KG1 (cell line): ENCODE measurements around the gene NLRC4.
"Not testable (repeated sequence)": the region's sequence is repeated elsewhere in the genome, so short reads cannot be mapped to it uniquely, and the experiment has no call there.

Experiments used
- DNase-seq: peaks from one replicate; lab custom pipeline; 2025; lab: John Stamatoyannopoulos, UW

The NLRC4 gene, protein sequence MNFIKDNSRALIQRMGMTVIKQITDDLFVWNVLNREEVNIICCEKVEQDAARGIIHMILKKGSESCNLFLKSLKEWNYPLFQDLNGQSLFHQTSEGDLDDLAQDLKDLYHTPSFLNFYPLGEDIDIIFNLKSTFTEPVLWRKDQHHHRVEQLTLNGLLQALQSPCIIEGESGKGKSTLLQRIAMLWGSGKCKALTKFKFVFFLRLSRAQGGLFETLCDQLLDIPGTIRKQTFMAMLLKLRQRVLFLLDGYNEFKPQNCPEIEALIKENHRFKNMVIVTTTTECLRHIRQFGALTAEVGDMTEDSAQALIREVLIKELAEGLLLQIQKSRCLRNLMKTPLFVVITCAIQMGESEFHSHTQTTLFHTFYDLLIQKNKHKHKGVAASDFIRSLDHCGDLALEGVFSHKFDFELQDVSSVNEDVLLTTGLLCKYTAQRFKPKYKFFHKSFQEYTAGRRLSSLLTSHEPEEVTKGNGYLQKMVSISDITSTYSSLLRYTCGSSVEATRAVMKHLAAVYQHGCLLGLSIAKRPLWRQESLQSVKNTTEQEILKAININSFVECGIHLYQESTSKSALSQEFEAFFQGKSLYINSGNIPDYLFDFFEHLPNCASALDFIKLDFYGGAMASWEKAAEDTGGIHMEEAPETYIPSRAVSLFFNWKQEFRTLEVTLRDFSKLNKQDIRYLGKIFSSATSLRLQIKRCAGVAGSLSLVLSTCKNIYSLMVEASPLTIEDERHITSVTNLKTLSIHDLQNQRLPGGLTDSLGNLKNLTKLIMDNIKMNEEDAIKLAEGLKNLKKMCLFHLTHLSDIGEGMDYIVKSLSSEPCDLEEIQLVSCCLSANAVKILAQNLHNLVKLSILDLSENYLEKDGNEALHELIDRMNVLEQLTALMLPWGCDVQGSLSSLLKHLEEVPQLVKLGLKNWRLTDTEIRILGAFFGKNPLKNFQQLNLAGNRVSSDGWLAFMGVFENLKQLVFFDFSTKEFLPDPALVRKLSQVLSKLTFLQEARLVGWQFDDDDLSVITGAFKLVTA

DNA sequence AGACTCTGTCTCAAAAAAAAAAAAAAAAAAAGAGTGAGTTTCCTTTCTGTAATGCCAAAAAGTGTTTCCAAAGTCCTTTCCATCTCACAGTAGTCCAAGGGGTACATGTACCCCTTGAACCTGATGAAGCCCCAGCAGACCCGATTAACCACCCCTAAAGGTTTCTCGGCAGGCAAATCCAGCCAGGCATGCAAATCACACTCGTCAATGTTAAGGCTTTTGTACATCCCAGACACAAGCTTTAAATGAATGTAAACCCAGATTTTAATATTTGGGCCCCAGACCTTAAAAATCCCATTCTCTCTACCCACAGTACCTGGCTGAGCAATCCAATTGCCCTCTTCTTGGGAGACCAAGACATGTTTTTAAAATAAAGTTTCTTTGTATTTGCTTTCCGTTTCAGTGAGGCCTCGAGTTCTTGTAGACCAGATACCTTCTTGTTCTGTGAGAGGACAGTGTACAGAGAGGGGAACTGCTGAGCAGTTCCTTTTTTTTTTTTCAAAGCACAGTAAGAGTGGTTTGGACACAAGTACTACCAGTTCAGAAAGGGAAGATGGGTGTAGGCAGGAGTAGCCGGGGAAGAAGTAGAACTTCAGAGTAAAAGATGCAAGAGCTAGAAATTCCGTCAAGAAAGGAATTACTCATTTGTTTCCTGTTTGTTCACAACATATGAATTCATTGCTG is at the start of gene NLRC4:
Gene NLRC4, minus strand, starts transcription at position 465 of the 684 bp plus-strand sequence. CDS start 8,111 bp downstream, outside the sequence.
- DNase-seq = peak; percentile 44

DNA sequence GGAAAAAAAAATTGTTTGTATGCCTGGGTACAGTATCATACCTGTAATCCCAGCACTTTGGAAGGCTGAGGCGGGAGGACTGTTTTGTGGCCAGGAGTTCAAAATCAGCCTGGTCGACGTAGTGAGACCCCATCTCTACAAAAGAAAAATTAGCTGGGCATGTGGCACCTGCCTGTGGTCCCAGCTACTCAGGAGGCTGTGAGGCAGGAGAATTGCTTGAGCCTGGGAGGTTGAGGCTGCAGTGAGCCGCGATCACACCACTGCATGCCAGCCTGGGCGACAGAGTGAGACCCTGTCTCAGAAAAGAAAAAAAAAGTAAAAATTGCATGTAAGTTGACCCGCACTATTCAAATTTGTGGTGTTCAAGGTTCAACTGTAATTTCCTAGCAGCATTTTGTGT is 45.9 kb upstream of the NLRC4 start:
- no peak for DNase-seq

DNA sequence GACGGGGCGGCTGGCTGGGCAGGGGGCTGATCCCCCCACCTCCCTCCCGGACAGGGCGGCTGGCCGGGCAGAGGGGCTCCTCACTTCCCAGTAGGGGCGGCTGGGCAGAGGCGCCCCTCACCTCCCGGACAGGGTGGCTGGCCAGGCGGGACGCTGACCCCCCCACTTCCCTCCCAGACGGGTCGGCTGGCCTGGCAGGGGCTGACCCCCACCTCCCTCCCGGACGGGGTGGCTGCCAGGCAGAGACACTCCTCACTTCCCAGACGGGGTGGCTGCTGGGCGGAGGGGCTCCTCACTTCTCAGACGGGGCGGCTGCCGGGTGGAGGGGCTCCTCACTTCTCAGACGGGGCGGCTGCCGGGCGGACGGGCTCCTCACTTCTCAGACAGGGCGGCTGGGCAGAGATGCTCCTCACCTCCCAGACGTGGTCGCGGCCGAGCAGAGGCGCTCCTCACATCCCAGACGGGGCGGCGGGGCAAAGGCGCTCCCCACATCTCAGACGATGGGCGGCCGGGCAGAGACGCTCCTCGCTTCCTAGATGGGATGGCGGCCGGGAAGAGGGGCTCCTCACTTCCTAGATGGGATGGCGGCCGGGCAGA is 29.4 kb upstream of the NLRC4 start:
- DNase-seq = not testable (repeated sequence)

DNA sequence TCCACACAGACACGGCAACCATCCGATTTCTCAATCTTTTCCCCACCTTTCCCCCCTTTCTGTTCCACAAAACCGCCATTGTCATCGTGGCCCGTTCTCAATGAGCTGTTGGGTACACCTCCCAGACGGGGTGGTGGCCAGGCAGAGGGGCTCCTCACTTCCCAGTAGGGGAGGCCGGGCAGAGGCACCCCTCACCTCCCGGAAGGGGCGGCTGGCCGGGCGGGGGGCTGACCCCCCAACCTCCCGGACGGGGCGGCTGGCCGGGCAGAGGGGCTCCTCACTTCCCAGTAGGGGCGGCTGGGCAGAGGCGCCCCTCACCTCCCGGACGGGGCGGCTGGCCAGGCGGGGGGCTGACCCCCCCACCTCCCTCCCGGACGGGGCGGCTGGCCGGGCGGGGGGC is 28.8 kb upstream of the NLRC4 start:
- DNase-seq = not testable (repeated sequence)

DNA sequence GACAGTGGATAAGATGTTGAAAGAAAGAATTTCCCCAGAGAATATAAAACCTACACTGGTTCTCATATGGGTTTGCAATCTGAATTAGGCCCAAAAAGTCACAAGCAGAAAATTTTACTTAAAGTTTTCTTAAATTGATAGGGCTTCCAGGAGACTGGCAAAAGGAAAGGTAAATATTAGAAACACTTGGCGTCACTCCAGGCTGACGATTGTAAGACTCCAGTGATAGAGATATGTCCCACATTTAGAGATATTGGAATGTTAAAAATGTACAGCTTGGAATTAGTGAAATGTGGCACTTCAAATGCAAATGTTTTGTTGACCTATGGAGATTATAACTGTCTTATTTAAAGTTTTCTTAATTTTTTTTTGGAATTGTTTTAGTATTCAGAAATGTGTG is 27.1 kb upstream of the NLRC4 start:
- DNase-seq = no peak

DNA sequence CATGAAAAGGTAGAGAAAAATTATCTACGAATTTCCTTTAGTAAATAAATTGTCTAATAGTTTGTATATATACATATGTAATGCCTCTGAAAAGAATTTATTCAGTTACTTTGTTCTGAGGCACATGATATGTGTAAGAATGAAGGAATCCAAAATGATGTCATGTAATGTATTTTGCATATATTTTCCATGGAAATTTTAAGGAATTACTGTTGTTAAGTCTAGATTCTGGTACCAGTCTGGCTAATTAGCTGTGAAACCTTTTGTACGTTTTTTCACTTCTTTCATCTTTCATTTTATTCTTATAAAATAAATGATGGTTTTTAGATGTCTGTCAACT is 25.3 kb upstream of the NLRC4 start:
- no peak for DNase-seq

DNA sequence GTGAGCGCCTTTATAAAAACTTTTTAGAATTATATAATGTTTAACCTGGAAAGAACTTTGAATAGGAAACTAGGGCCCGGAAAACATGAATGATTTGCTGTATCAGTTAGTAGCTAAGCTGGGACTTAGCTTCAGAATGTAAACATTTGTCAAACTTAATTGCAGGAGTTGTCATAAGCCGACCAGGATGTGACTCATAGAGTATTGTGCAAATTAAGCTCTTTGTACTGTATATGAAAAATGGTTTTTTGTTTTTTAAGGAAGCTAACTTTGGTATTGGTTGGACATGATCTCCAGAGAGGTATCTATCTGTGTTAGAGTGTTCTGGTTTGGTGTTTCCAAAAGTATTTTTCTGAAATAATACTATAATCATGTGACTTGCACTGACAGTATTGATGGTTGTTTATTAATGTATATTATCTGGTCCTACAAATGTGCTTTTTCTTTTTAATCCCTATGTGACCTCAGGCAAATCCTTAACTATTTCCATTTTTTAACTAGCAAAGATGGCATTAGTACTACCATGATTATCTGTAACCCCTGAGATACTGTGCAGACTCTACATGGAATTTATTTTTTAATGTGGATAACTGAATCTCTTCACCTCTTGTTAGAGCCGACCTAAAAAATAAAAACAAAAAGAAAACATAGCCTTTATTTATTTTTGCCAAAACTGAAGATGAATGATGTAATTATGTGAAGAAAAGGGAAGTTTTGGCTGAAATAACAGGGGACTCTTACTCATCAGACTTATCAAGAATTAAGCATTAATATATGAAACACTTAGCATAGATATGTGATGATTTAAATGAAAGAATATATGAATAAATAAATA is 24.7 kb upstream of the NLRC4 start:
- DNase-seq = no peak

DNA sequence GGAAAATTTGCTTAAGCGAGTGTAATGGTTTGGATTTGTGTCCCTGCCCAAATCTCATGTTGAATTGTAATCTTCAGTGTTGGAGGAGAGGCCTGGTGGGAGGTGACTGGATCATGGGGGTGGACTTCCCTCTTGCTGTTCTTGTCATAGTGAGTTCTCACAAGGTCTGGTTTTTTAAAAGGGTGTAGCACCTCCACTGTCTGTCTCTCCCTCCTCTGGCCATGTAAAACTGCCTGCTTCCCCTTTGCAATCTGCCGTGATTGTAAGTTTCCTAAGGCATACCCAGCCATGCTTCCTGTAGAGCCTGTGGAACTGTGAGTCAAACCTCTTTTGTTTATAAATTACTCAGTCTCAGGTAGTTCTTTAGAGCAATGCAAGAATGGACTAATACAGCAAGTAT is 19.6 kb upstream of the NLRC4 start:
- DNase-seq = no peak

DNA sequence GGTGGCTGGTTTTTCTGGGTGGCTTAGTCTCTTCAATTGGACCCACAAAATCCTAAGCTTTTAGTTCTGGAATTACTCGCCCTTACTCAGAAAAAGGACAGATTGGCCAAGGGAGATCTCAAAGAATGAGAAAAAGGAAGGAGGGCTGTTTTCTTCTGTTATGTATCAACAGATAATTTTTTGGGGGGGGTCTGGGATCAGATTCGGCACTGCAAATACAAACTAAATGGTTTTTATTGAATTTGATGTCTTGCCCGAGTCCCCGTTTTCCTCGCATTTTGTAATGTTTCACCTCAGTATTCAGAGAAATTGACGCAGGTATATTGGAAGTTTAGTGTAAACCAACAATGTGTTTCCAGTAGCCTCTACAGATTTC is 13.8 kb upstream of the NLRC4 start:
- DNase-seq = no peak

DNA sequence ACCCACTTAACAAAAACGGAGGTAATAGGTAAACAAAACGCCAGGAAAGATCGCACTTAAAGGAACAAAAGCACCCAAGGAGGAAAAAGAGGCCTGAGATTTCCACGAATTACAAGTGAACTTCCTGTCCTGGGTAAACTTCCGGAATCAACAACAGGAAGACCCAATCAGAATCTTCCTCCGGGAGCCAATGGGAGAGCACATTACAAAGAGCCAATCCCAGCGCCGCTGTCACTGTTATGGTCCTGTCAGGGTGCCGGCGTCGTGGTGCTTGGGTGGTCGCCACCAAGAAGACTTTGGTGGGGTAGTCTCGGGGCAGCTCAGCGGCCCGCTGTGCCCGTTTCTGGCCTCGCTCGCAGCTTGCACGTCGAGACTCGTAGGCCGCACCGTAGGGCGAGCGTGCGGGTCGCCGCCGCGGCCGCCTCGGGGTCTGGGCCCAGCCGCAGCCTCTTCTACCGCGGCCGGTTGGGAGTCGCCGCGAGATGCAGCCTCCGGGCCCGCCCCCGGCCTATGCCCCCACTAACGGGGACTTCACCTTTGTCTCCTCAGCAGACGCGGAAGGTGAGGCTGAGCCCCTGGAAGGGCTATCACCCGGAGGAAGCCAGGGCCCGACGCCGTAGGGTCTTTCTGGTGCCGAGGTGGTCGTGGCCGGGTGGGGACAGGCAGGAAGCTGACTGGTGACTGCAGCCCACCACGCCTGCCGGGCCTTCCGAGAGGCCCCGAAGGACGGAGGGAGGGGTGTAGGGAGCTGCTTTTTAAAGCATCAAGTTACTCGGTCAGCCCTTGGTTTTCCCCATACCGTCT is 13.2 kb upstream of the NLRC4 start, which contains the start of gene YIPF4:
Gene YIPF4, plus strand, starts transcription at position 231 of the 804 bp plus-strand sequence. Its CDS starts 252 bp downstream, at position 483.
- DNase-seq = peak; percentile 82

DNA sequence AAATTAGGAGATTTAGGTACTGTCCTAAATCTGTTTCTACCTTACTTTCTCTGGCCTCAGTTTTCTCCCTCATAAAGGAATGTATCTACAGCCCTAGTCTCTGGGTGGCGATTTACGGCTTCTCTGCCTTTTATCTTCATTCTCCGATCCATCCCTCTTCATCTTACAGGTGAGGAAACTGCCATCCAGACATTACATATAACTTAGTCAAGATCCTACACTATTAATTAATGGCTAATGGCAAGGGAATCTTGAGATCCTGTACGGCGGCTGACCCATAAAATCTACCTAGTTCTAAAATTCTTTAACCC is 12.6 kb upstream of the NLRC4 start:
- DNase-seq = no peak

DNA sequence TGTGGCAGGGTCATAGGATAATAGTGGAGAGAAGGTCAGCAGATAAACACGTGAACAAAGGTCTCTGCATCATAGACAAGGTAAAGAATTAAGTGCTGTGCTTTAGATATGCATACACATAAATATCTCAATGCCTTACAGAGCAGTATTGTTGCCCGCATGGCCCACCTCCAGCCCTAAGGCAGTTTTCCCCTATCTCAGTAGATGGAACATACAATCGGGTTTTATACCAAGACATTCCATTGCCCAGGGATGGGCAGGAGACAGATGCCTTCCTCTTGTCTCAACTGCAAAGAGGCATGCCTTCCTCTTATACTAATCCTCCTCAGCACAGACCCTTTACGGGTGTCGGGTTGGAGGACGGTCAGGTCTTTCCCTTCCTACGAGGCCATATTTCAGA is 11.1 kb upstream of the NLRC4 start:
- not testable (repeated sequence) for DNase-seq

DNA sequence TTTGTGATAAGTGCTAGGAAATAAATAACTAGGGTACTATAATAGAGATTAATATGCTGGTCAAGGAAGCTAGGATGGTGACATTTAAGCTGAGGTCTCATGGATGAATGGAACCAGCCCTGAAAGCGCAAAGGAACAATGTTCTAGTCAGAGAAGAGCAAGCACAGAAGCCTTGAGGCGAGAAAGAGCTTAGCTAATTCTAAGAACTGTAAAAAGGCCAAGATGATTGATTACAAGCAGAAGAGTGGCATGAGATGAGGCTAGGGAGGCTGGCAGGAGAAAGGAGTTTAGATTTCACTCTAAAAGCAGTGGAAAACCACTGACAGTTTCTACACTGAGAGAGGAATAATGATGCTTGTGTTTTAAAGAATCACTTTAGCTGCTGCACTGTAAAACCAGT is 9.6 kb upstream of the NLRC4 start:
- DNase-seq = no peak

DNA sequence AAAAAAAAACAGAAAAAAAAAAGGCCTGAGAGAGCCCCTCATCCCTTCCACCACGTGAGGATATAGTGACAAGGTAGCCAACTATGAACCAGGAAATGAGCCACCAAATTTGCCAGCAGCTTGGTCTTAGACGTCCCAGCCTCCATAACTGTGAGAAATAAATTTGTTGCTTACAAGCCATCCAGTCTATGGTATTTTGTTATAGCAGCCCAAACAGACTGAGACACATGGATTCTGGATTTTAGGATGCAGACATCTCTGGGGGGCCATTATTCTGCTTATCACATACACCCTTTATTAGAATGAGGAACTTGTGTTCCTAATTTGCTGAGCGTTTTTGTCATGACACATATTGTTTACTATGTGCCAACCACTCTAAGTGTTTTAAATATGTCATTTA is 7.6 kb upstream of the NLRC4 start:
- DNase-seq = no peak

DNA sequence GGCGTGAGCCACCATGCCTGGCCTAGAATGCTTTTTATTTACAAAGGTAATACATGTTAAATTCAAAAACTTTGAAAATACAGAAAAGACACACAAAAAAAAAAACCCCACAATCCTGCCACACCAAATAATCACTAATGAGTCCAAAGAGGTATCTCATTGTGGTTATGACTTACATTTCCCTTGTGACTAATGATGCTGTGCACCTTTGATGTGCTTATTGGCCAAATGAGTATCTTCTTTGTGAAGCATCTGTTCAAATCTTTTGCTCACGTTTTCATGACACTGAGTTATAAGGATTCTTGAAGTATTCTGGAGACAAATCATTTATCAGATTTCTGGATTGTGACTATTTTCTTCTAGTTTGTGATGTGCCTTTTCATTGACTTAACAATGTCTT is 6.4 kb upstream of the NLRC4 start:
- no peak for DNase-seq

DNA sequence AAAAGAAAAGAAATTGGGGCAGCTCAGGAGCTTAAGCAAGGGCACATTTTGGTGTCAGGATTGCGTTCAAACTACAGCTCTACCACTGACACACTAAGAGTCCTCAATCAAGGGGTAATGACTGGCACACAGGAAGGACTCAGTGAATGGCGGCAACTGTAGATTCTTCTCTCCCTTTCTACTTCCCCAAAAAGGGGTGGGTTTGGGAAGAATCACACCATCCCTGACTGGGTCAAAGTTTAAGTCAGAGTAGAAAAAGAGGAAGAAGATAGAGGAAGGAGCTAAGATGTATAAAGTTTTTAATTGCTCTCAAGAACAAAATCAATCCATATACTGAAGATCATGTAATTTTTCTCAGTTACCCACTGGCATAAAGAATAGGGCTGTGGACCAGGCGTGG is 2.6 kb downstream of the NLRC4 start:
- no peak for DNase-seq

DNA sequence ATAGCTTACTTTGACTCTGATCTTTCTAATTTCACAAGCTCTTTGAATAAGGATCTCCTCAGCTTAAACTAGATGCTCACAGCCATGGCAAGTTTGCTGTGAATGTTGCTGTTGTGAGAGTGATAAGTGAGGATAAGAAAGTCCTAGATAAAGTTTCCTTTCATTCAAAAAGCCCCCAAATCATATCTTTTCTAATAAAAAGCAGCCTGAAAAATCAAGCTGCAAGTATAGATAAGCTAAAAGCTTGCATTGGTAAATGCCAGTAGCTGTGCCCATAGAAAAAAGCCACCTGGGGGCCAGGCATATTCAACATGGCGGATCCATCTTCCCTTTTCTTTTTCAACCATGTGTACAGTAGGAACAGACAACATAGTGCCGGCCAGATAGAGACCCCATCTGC is 4.3 kb downstream of the NLRC4 start:
- no peak for DNase-seq

DNA sequence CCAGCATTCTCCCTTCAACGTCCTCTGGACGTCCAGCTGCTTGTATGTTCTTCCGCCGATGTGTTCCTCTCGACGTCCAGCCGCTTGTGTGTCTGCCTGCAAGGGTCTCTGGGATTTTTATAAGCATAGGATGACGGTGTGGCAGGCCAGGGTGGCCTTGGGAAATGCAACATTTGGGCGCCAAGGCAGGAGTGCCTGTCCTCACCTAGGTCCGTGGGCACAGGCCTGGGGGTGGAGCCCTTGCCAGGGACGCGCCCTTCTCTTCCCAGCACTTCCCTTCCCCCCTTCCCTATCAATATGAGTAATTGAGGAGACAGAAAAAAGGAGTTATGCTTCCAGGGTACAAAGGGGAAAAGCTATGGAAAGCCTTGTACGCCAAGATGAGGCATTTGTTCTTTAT is 6.4 kb downstream of the NLRC4 start:
- DNase-seq = no peak

DNA sequence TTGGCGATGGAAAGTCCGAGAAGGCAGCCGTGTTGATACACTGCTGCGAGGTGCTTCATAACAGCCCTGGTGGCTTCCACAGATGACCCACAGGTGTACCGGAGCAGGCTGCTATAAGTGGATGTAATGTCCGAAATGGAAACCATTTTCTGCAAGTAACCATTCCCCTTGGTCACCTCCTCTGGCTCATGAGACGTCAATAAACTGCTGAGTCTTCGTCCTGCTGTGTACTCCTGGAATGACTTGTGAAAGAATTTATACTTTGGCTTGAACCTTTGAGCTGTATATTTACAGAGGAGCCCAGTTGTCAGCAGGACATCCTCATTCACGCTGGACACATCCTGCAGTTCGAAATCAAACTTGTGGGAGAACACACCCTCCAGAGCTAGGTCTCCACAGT is 14.4 kb downstream of the NLRC4 start:
- DNase-seq = no peak

DNA sequence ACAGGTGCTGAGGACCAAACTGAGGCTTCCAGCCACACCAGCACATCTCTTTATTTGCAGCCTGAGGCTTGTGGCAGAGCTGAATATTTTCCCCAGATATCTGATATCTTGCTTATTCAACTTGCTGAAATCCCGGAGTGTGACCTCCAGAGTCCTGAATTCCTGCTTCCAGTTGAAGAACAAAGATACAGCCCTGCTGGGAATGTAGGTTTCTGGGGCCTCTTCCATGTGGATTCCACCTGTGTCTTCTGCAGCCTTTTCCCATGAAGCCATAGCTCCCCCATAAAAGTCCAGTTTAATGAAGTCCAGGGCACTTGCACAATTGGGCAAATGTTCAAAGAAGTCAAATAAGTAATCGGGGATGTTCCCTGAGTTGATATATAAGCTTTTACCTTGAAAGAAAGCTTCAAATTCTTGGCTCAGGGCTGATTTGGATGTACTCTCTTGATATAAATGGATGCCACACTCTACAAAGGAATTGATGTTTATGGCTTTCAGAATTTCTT is 14.9 kb downstream of the NLRC4 start:
- no peak for DNase-seq
